Endothelial cell of umbilical vein (primary cell): ENCODE measurements around the gene TSPOAP1. TPM values are rescaled to one million over a fixed set of nuclear protein-coding genes. Genes with fewer than 3 reads are reported as not detected.

ENCODE experiments used
- BruUV-seq: library from RNA; stranded (reverse); fragments of 400-500 nt; replicated peaks from 2 replicates; lab custom pipeline; 2021; lab: Mats Ljungman, UMichigan
- CTCF ChIA-PET: fragments of 300-600, 350-600 bp; sonication (Branson Sonifier 250); formaldehyde crosslinking; loops from one replicate; lab custom pipeline; 2021; ENCODE audit warnings: antibody characterized with exemption, inconsistent platforms; lab: Charles Lee
- POLR2A ChIA-PET: fragments of 300-600, 350-600 bp; sonication (Branson Sonifier 250); formaldehyde crosslinking; loops from one replicate; lab custom pipeline; 2021; ENCODE audit warnings: antibody characterized with exemption, inconsistent platforms; lab: Charles Lee
- DNase-seq: peaks from one replicate; pipeline ENCODE4 v3.0.0-alpha.2; 2011; ENCODE audit warnings: low read depth, low spot score
- FAIRE-seq: peaks from 2 replicates; lab custom pipeline; 2011; peaks lifted over from hg19 to GRCh38; lab: Jason Lieb, UNC
- H2AFZ ChIP-seq: 2 replicates; pipeline ENCODE4 v1.6.0; 2012; ENCODE audit warnings: low read depth, low read length, control low read depth, inconsistent platforms
- H3K27ac ChIP-seq: 2 replicates; pipeline ENCODE4 v1.5.1; 2011; ENCODE audit warnings: low read depth, mild to moderate bottlenecking, control low read depth, low read length, moderate library complexity; ENCODE audit not compliant: insufficient read depth
- H3K27me3 ChIP-seq, 2 experiments: 2 replicates each; pipeline versions ENCODE4 v1.6.0 to v1.6.1; 2011; ENCODE audit warnings: low read length in 2 of 2, mixed read lengths in 1 of 2; ENCODE audit not compliant: control insufficient read depth in 2 of 2, insufficient read depth in 2 of 2
- H3K36me3 ChIP-seq, 2 experiments: 2 replicates in 1 of 2; 3 replicates in 1 of 2; pipeline ENCODE4 v1.5.1; 2011; ENCODE audit warnings: low read length in 2 of 2, mild to moderate bottlenecking in 1 of 2, moderate library complexity in 1 of 2; ENCODE audit not compliant: control insufficient read depth in 2 of 2, insufficient read depth in 2 of 2; ENCODE audit errors: extremely low read depth in 1 of 2
- H3K4me1 ChIP-seq: 3 replicates; pipeline ENCODE4 v1.5.1; 2011; ENCODE audit warnings: mild to moderate bottlenecking, low read length; ENCODE audit not compliant: control insufficient read depth, insufficient read depth; ENCODE audit errors: extremely low read depth
- H3K4me2 ChIP-seq: 2 replicates; pipeline ENCODE4 v1.6.1; 2011; ENCODE audit warnings: low read length, control low read depth, mixed read lengths; ENCODE audit not compliant: insufficient read depth
- H3K4me3 ChIP-seq, 3 experiments: fragments of 200-600 bp in 1 of 3; sonication (generic), shearing (Covaris generic) in 1 of 3; replicated peaks in 1 of 3; 2 replicates each; pipeline ENCODE4 v1.5.1; 2011 to 2016; ENCODE audit warnings: control low read depth in 3 of 3, low read length in 3 of 3, mild to moderate bottlenecking in 2 of 3, inconsistent platforms in 1 of 3, low read depth in 1 of 3, moderate library complexity in 1 of 3; ENCODE audit not compliant: insufficient read depth in 1 of 3
- H3K79me2 ChIP-seq: 2 replicates; pipeline ENCODE4 v1.6.0; 2012; ENCODE audit warnings: low read length, inconsistent platforms; ENCODE audit not compliant: control insufficient read depth, insufficient read depth
- H3K9ac ChIP-seq: replicated peaks from 2 replicates; pipeline ENCODE3; 2011; ENCODE audit warnings: low read length, control low read depth; ENCODE audit not compliant: insufficient read depth; ENCODE audit errors: extremely low read depth
- H3K9me1 ChIP-seq: replicated peaks from 3 replicates; pipeline ENCODE4 v1.6.0; 2011; ENCODE audit warnings: mild to moderate bottlenecking, low read length; ENCODE audit not compliant: control insufficient read depth, insufficient read depth; ENCODE audit errors: extremely low read depth
- H3K9me3 ChIP-seq: replicated peaks from 2 replicates; pipeline ENCODE4 v1.5.1; 2012; ENCODE audit warnings: low read length, inconsistent platforms; ENCODE audit not compliant: control insufficient read depth, insufficient read depth
- H4K20me1 ChIP-seq: replicated peaks from 2 replicates; pipeline ENCODE3; 2011; ENCODE audit warnings: mild to moderate bottlenecking, low read length; ENCODE audit not compliant: control insufficient read depth, insufficient read depth; ENCODE audit errors: extremely low read depth
- CTCF ChIP-seq, 2 donors: IDR thresholded peaks; 1 replicate in 1 of 2; 2 replicates in 1 of 2; pipeline ENCODE4 v1.5.1; 2011; ENCODE audit warnings: low read length in 2 of 2, mild to moderate bottlenecking in 2 of 2, moderate library complexity in 2 of 2, control low read depth in 1 of 2, inconsistent platforms in 1 of 2, low read depth in 1 of 2; ENCODE audit not compliant: insufficient read depth in 1 of 2; ENCODE audit errors: extremely low read depth in 1 of 2
- EZH2 ChIP-seq: IDR thresholded peaks from 2 replicates; pipeline ENCODE4 v1.6.1; 2012; ENCODE audit warnings: borderline replicate concordance, low read depth, mild to moderate bottlenecking, moderate library complexity, low read length, inconsistent platforms; ENCODE audit not compliant: severe bottlenecking
- FOS ChIP-seq: IDR thresholded peaks from 2 replicates; pipeline ENCODE4 v1.6.1; 2011; ENCODE audit warnings: mild to moderate bottlenecking, low read length, moderate library complexity, borderline replicate concordance; ENCODE audit not compliant: insufficient read depth
- GATA2 ChIP-seq: IDR thresholded peaks from 2 replicates; pipeline ENCODE4 v1.7.0; 2011; ENCODE audit warnings: low read depth, mild to moderate bottlenecking, moderate library complexity, mixed read lengths, low read length; ENCODE audit not compliant: insufficient read length, insufficient read depth
- JUN ChIP-seq: IDR thresholded peaks from 2 replicates; pipeline ENCODE4 v1.6.1; 2011; ENCODE audit warnings: borderline replicate concordance, low read depth; ENCODE audit not compliant: insufficient read length, insufficient read depth
- MAX ChIP-seq: IDR thresholded peaks from 2 replicates; pipeline ENCODE4 v1.6.1; 2011; ENCODE audit not compliant: insufficient read depth, insufficient read length
- MYC ChIP-seq: IDR thresholded peaks from one replicate; pipeline ENCODE4 v1.6.1; 2011; ENCODE audit warnings: mild to moderate bottlenecking, low read depth, low read length
- POLR2A ChIP-seq: IDR thresholded peaks from 2 replicates; pipeline ENCODE4 v1.6.1; 2012; ENCODE audit warnings: low read depth, mild to moderate bottlenecking, control low read depth, low read length
- POLR2AphosphoS5 ChIP-seq: IDR thresholded peaks from 2 replicates; pipeline ENCODE4 v1.6.1; 2012; ENCODE audit warnings: low read depth, mild to moderate bottlenecking, control low read depth, low read length, moderate library complexity; ENCODE audit not compliant: insufficient read depth
- dilution Hi-C: fragments of 300-500 bp; cut with MboI; formaldehyde crosslinking; loops from one replicate; pipeline ENCODE4 v1.15.0; 2019; ENCODE audit warnings: low sequenced_read_pairs; ENCODE audit not compliant: extremely low pct_ligation_motif_present
- intact Hi-C: fragments of 100-400 bp; cut with micrococcal nuclease; formaldehyde crosslinking; loops from one replicate; pipeline ENCODE4 v1.10.0; 2022
- polyA plus RNA-seq, 4 experiments: library from polyadenylated mRNA; depleted of rRNA in 3 of 4; stranded (reverse) in 3 of 4; unstranded in 1 of 4; fragments of >200 nt; gene quantifications; 2 replicates each; pipeline versions ENCODE4 v1.2.1 to v1.2.3, GENCODE V29; 2011 to 2012; ENCODE audit warnings: missing spikeins in 1 of 4
- total RNA-seq: library from RNA; stranded (reverse); gene quantifications from 2 replicates; pipeline ENCODE4 v1.2.3, GENCODE V29; 2021

The TSPOAP1 gene
- total and polyA plus RNA-seq, 2 donors (not counting 3 experiments of a cell fraction or from before 2014, with no cell fraction given), result not detected

GRCh38 chr17:58370309-58370708 lies 41.7 kb upstream of the TSPOAP1 start:
- H3K4me2 ChIP-seq, result no peak overlapping the region
- peaks cover 0 to 4% of the 10 kb centered on the region in 2 experiments for H3K27me3 ChIP-seq
- no peak for DNase-seq
- H3K4me3 ChIP-seq, result no peak overlapping the region
- H3K4me1 ChIP-seq, result no peaks in the 10 kb centered on the region
- H3K9ac ChIP-seq, result no peak overlapping the region
- no peak for TF ChIP-seq EZH2
- no TSS peak for BruUV-seq
- H3K36me3 ChIP-seq, result no peaks in the 10 kb centered on the region
- H2AFZ ChIP-seq, result no peak overlapping the region
- dilution Hi-C loops (no loop called here), intact Hi-C loops (no loop called here)
- no peaks in the 10 kb centered on the region for H3K9me1 ChIP-seq
- FAIRE-seq, result no peak
- H3K9me3 ChIP-seq, result no peaks in the 10 kb centered on the region
- H3K79me2 ChIP-seq, result no peaks in the 10 kb centered on the region
- no peak overlapping the region for H3K27ac ChIP-seq
- ChIA-PET POLR2A (no interaction called here), CTCF (interaction anchor here (1.0 kb wide), 1 partner anchor 9 kb away, joined by 3 read pairs; no protein-coding TSS in a partner anchor)
- no peaks in the 10 kb centered on the region for H4K20me1 ChIP-seq

GRCh38 chr17:58369214-58370031 lies 40.8 kb upstream of the TSPOAP1 start:
- intact Hi-C loops, result no loop called here

More at GRCh38 chr17:58369214-58370031, 40.8 kb upstream of the TSPOAP1 start:
- Histone ChIP-seq H3K79me2 (no peaks in the 10 kb centered on the region), H3K36me3 (no peaks in the 10 kb centered on the region), H3K9ac (no peak overlapping the region), H3K9me3 (no peaks in the 10 kb centered on the region), H3K4me2 (no peak overlapping the region), H4K20me1 (no peaks in the 10 kb centered on the region), H3K9me1 (no peaks in the 10 kb centered on the region), H3K27ac (no peak overlapping the region), H3K4me3 (no peak overlapping the region), H2AFZ (no peak overlapping the region), H3K4me1 (no peaks in the 10 kb centered on the region), H3K27me3 (peaks cover 0 to 4% of the 10 kb centered on the region in 2 experiments)
- FAIRE-seq, result no peak
- ChIA-PET POLR2A (no interaction called here), CTCF (interaction anchor here (0.7 to 1.2 kb wide), 3 partner anchors 9 to 52 kb away, joined by 3 read pairs; no protein-coding TSS in a partner anchor)
- BruUV-seq, result no TSS peak
- TF ChIP-seq MYC (no peak), POLR2A (no peak), CTCF (IDR thresholded peaks at IDR 0.05; ENCODE audit: extremely low read depth in 1 of 2, insufficient read depth in 1 of 2, low read depth in 1 of 2, low read length in 2 of 2) (no peak), JUN (no peak), FOS (no peak), GATA2 (no peak), MAX (no peak), POLR2AphosphoS5 (no peak), EZH2 (no peak)
- dilution Hi-C loops, result no loop called here
- no peak for DNase-seq
